Measurements from ENCODE around the gene MYO3A. TPM values are rescaled to one million over a fixed set of nuclear protein-coding genes. Genes with fewer than 3 reads are reported as not detected.

Gene MYO3A
- total and polyA plus RNA-seq, 2 donors (not counting 3 experiments of a cell fraction or from before 2014, with no cell fraction given), result not detected

- Histone ChIP-seq H4K20me1 (replicated peaks; ENCODE audit: control insufficient read depth, extremely low read depth, insufficient read depth, low read length) (no peaks in the 10 kb centered on the region), H3K27ac (ENCODE audit: insufficient read depth, low read depth, low read length) (no peak overlapping the region), H3K4me3 (replicated peaks in 1 of 3; ENCODE audit: insufficient read depth in 1 of 3, low read depth in 1 of 3, low read length in 3 of 3) (no peak overlapping the region), H3K27me3 (ENCODE audit: control insufficient read depth in 2 of 2, insufficient read depth in 2 of 2, low read length in 2 of 2) (no peaks in the 10 kb centered on the region), H2AFZ (ENCODE audit: low read depth, low read length) (no peak overlapping the region), H3K9me3 (replicated peaks; ENCODE audit: control insufficient read depth, insufficient read depth, low read length) (peaks cover 2% of the 10 kb centered on the region), H3K4me1 (ENCODE audit: control insufficient read depth, extremely low read depth, insufficient read depth, low read length) (no peaks in the 10 kb centered on the region), H3K36me3 (ENCODE audit: control insufficient read depth in 2 of 2, extremely low read depth in 1 of 2, insufficient read depth in 2 of 2, low read length in 2 of 2) (no peaks in the 10 kb centered on the region), H3K9ac (replicated peaks; ENCODE audit: extremely low read depth, insufficient read depth, low read length) (no peak overlapping the region), H3K79me2 (ENCODE audit: control insufficient read depth, insufficient read depth, low read length) (no peaks in the 10 kb centered on the region), H3K9me1 (replicated peaks; ENCODE audit: control insufficient read depth, extremely low read depth, insufficient read depth, low read length) (no peaks in the 10 kb centered on the region), H3K4me2 (ENCODE audit: insufficient read depth, low read length) (no peak overlapping the region)
- CTCF ChIA-PET, result no interaction called here
- POLR2A ChIA-PET, result no interaction called here
- no TSS peak for BruUV-seq (replicated peaks)
- dilution Hi-C loops (cut with MboI; ENCODE audit: extremely low pct_ligation_motif_present, low sequenced_read_pairs) (no loop called here), intact Hi-C loops (cut with micrococcal nuclease) (loop anchor here (5.0 kb wide), 1 partner anchor 378 kb away; no protein-coding TSS in a partner anchor)
- DNase-seq (ENCODE audit: low read depth, low spot score) (no peak), FAIRE-seq (no peak)
- TF ChIP-seq EZH2 (IDR thresholded peaks at IDR 0.05; ENCODE audit: borderline replicate concordance, low read depth, low read length, severe bottlenecking) (no peak), MYC (IDR thresholded peaks at IDR 0.05; ENCODE audit: low read depth, low read length) (no peak), POLR2A (IDR thresholded peaks at IDR 0.05; ENCODE audit: low read depth, low read length) (no peak), POLR2AphosphoS5 (IDR thresholded peaks at IDR 0.05; ENCODE audit: insufficient read depth, low read depth, low read length) (no peak), FOS (IDR thresholded peaks at IDR 0.05; ENCODE audit: borderline replicate concordance, insufficient read depth, low read length) (no peak), JUN (IDR thresholded peaks at IDR 0.05; ENCODE audit: borderline replicate concordance, insufficient read depth, insufficient read length, low read depth) (no peak), GATA2 (IDR thresholded peaks at IDR 0.05; ENCODE audit: insufficient read depth, insufficient read length, low read depth, low read length) (no peak)
- TF ChIP-seq, protein P1, sequence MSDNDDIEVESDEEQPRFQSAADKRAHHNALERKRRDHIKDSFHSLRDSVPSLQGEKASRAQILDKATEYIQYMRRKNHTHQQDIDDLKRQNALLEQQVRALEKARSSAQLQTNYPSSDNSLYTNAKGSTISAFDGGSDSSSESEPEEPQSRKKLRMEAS (IDR thresholded peaks at IDR 0.05; ENCODE audit: insufficient read depth, insufficient read length), result no peak
- TF ChIP-seq, protein P2, sequence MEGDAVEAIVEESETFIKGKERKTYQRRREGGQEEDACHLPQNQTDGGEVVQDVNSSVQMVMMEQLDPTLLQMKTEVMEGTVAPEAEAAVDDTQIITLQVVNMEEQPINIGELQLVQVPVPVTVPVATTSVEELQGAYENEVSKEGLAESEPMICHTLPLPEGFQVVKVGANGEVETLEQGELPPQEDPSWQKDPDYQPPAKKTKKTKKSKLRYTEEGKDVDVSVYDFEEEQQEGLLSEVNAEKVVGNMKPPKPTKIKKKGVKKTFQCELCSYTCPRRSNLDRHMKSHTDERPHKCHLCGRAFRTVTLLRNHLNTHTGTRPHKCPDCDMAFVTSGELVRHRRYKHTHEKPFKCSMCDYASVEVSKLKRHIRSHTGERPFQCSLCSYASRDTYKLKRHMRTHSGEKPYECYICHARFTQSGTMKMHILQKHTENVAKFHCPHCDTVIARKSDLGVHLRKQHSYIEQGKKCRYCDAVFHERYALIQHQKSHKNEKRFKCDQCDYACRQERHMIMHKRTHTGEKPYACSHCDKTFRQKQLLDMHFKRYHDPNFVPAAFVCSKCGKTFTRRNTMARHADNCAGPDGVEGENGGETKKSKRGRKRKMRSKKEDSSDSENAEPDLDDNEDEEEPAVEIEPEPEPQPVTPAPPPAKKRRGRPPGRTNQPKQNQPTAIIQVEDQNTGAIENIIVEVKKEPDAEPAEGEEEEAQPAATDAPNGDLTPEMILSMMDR (IDR thresholded peaks at IDR 0.05; ENCODE audit: extremely low read depth in 1 of 2, insufficient read depth in 1 of 2, low read depth in 1 of 2, low read length in 2 of 2), result no peak
Observed at GRCh38 chr10:25954851-25955250, 20.8 kb downstream of the MYO3A start.

Measured in endothelial cell of umbilical vein (primary cell).